NCI-H2196 treated with DMSO at 0.1 percent for 48 hours (cell line): ENCODE results near the gene MXI1.
"Not testable (repeated sequence)": the region's sequence is repeated elsewhere in the genome, so short reads cannot be mapped to it uniquely, and the experiment has no call there.

ENCODE experiments used
- DNase-seq: peaks from one replicate; lab custom pipeline; 2025; ENCODE audit not compliant: unreplicated experiment; lab: John Stamatoyannopoulos, UW

MXI1 gene

GRCh38 chr10:110237894-110238480, 30.6 kb downstream of the MXI1 start:
- DNase-seq, result no peak

- no peak for DNase-seq
Measured at GRCh38 chr10:110239892-110240291, 32.5 kb downstream of the MXI1 start.

GRCh38 chr10:110241407-110241806, 34.0 kb downstream of the MXI1 start:
- DNase-seq, result no peak

DNA sequence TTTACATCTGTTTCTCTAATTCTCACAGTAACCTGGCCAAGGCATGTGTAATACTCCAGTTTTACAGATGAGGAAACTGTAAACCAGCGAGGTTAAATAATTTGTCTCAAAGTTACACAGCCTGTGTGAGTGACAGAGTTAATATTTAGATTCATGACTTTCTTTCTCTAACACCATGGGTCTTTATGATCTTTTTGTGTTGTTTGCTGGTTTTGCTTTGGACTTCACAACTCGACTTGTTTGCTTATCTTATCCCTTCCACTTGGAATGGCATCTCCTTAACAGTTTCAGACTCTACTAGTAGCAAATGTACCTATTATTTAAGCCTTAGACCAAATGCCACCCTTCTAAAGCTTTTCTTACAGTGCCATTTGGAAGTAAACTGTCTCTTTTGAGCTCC, 34.4 kb downstream of the MXI1 start:
- DNase-seq, result no peak

GRCh38 chr10:110242511-110242910, 35.1 kb downstream of the MXI1 start:
- no peak for DNase-seq

DNA sequence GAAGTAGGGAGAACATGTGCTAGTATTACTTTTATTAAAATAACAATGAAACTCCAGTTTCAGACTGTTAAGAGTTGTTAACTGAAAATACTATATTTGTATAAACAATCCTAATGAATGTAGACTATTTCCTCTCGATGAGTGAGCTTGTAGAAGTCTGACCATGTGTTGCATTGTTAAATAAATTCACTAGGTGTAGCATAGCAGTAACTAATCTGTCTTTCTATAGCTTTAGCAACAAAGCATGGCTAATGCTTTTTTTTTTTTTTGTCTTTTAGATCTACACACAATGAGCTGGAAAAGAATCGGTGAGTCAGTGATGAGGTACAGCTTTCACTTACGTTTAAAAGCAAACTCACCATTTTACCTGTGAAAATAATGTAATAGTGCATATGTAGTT, 37.1 kb downstream of the MXI1 start:
- no peak for DNase-seq

GRCh38 chr10:110247833-110248232, 40.4 kb downstream of the MXI1 start:
- DNase-seq, result not testable (repeated sequence)

DNA sequence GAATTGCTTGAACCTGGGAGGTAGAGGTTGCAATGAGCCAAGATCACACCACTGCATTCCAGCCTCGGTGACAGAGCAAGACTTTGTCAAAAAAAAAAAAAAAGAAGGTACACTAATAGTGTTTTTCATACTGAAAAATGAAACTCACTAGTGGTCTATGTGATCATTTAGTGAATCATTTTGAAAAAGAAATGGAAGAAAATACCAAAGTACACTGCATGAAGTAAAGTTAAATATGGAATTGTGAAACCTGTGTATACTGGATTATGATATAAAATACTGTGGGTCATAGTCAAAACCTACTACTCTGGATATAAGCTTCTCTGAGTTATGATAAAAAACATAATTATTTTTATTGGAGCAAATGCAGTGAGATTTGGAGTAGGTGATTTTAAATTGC, 42.1 kb downstream of the MXI1 start:
- DNase-seq, result not testable (repeated sequence)

GRCh38 chr10:110251392-110251791, 44.0 kb downstream of the MXI1 start:
- not testable (repeated sequence) for DNase-seq

DNA sequence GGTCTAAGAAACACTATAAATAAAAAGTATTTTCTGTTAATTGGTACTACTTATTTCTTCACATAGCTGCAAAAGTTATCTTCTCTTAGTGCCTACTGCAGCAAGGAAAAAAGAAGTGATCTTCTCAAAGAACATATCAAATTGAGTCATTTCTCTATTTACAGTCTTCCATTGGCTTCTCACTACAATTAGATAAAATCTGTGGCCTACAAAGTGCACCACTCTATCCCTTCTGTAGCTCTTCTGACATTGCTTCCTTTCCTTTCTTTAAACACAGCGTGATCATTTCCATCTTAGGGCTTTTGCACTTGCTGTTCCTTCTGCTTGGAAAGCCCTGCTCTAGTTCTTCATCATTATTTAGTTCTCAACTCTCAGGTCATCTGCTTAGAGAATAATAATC, 44.7 kb downstream of the MXI1 start:
- no peak for DNase-seq

GRCh38 chr10:110254467-110254866, 47.1 kb downstream of the MXI1 start:
- no peak for DNase-seq

GRCh38 chr10:110258542-110258941, 51.1 kb downstream of the MXI1 start:
- DNase-seq, result no peak

GRCh38 chr10:110259317-110259716, 51.9 kb downstream of the MXI1 start:
- DNase-seq, result no peak

GRCh38 chr10:110260746-110261477, 53.5 kb downstream of the MXI1 start:
- DNase-seq, result no peak

DNA sequence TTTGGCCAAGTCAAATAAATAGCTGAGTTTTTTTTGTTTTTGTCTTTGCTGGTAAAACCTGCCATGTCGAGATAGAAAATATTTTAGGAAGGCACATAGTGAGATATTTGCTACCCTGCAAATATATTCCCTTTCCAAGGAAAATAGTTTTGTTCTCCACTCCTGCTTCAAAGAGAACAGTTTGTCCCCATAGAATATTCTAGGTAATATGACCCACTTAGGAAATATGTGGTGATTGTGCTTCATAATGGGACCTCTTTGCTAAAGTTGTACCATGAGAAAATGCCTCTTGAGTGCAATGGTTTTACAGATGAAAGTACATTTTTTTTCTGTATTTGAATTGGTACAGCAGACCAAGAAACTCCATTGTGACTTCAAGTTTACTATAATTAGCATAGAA, 55.8 kb downstream of the MXI1 start:
- no peak for DNase-seq

GRCh38 chr10:110265573-110266193, 58.3 kb downstream of the MXI1 start:
- DNase-seq, result no peak

- DNase-seq, result no peak
Measured at GRCh38 chr10:110267276-110267675, 59.9 kb downstream of the MXI1 start.

- no peak for DNase-seq
Measured at GRCh38 chr10:110268442-110268841, 61.0 kb downstream of the MXI1 start.

DNA sequence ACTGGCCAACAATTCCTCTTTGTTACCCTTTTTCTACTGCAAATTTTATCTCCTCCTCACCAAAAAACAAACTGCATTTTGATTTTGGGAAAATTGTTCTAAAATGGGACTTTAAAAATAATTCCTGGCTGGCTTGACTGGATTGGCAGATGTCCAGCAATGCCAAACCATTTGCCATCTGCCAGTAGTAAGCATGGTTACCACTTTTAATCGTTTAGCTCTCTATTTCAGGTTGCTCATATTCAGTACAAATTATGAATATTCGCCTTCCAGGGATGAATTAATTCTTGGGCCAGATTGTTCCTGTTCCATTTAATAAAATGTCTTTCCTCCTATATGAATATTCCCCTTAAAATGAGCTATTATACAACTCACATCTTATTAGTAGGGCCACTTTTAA, 61.6 kb downstream of the MXI1 start:
- DNase-seq, result no peak

GRCh38 chr10:110269374-110270318, 62.2 kb downstream of the MXI1 start:
- DNase-seq, result no peak

DNA sequence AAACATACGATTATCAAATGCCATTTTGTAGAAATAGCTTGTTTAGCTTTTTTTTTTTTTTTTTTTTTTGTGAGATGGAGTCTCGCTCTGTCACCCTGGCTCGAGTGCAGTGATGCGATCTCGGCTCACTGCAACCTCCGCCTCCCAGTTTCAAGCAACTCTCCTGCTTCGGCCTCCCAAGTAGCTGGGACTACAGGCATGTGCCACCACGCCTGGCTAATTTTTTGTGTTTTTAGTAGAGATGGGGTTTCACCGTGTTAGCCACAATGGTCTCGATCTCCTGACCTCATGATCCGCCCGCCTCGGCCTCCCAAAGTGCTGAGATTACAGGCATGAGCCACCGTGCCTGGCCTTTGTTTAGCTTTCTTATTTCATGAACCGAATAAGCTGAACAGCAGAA, 65.6 kb downstream of the MXI1 start:
- DNase-seq, result not testable (repeated sequence)
